ENCODE results near the gene HSPB8.
A peak's percentile ranks its signal among the peaks of the same experiment; 100 is the strongest.

The HSPB8 gene

GRCh38 chr12:119183942-119184695 lies 5.4 kb downstream of the HSPB8 start:
- Histone ChIP-seq H2BK15ac (ENCODE audit: low read depth, poor library complexity, severe bottlenecking) (no peak overlapping the region), H2AFZ (ENCODE audit: low read depth, low read length) (no peak overlapping the region), H3K27me3 (ENCODE audit: control insufficient read depth in 1 of 2, insufficient read depth in 1 of 2, low read length in 2 of 2) (no peaks in the 10 kb centered on the region), H3K14ac (ENCODE audit: low read length in 2 of 2) (no peak overlapping the region), H3K9ac (ENCODE audit: low read length) (peak overlapping the region; percentile 55), H3K4me3 (ENCODE audit: insufficient read depth in 1 of 2, low read depth in 1 of 2, low read length in 2 of 2) (no peak overlapping the region), H3K18ac (ENCODE audit: low read depth in 1 of 2, low read length in 2 of 2) (no peak overlapping the region), H2BK12ac (ENCODE audit: low read length in 2 of 2) (no peak overlapping the region), H3K4me2 (ENCODE audit: low read length, poor library complexity, severe bottlenecking) (no peak overlapping the region), H3K4ac (ENCODE audit: low read depth in 1 of 2, low read length in 2 of 2) (no peak overlapping the region), H3K4me1 (ENCODE audit: control insufficient read depth, insufficient read depth, low read depth, low read length) (peaks cover 19% of the 10 kb centered on the region), H3K9me3 (ENCODE audit: control insufficient read depth, low read length) (no peaks in the 10 kb centered on the region), H3K79me1 (replicated peaks; ENCODE audit: low read length, poor library complexity, severe bottlenecking) (peaks cover 16% of the 10 kb centered on the region), H3K36me3 (ENCODE audit: control insufficient read depth in 1 of 2, insufficient read depth in 2 of 2, low read depth in 1 of 2, low read length in 2 of 2) (peaks cover 25 to 30% of the 10 kb centered on the region in 2 experiments), H4K8ac (ENCODE audit: low read length) (no peak overlapping the region), H2BK120ac (ENCODE audit: low read depth, low read length) (no peak overlapping the region), H3K23ac (ENCODE audit: low read length in 2 of 2) (no peak overlapping the region), H3K27ac (ENCODE audit: low read length, poor library complexity, severe bottlenecking) (peak overlapping the region; percentile 32), H2AK5ac (ENCODE audit: low read length, severe bottlenecking) (peak overlapping the region; percentile 83), H2BK5ac (ENCODE audit: low read depth, low read length, poor library complexity, severe bottlenecking) (no peak overlapping the region), H4K91ac (ENCODE audit: low read length) (no peak overlapping the region)
- 79% methylated on average over 7 of the region's 9 CpGs for WGBS
- no peak for DNase-seq

GRCh38 chr12:119195256-119195655 lies 16.5 kb downstream of the HSPB8 start:
- DNase-seq: no peak
- peaks cover 27 to 48% of the 10 kb centered on the region in 2 experiments for H3K36me3 ChIP-seq (ENCODE audit: control insufficient read depth in 1 of 2, insufficient read depth in 2 of 2, low read depth in 1 of 2, low read length in 2 of 2)
- H3K18ac ChIP-seq (ENCODE audit: low read depth in 1 of 2, low read length in 2 of 2): no peak overlapping the region
- no peak overlapping the region for H3K14ac ChIP-seq (ENCODE audit: low read length in 2 of 2)
- no peak overlapping the region for H2BK5ac ChIP-seq (ENCODE audit: low read depth, low read length, poor library complexity, severe bottlenecking)
- H2BK15ac ChIP-seq (ENCODE audit: low read depth, poor library complexity, severe bottlenecking): no peak overlapping the region
- H3K27ac ChIP-seq (ENCODE audit: low read length, poor library complexity, severe bottlenecking): no peak overlapping the region
- H4K8ac ChIP-seq (ENCODE audit: low read length): no peak overlapping the region
- H3K9me3 ChIP-seq (ENCODE audit: control insufficient read depth, low read length): no peaks in the 10 kb centered on the region
- H3K23ac ChIP-seq (ENCODE audit: low read length in 2 of 2): no peak overlapping the region
- H4K91ac ChIP-seq (ENCODE audit: low read length): no peak overlapping the region
- H3K4me3 ChIP-seq (ENCODE audit: insufficient read depth in 1 of 2, low read depth in 1 of 2, low read length in 2 of 2): no peak overlapping the region
- 98% methylated on average over 16 of the region's 16 CpGs for WGBS
- no peak overlapping the region for H2AK5ac ChIP-seq (ENCODE audit: low read length, severe bottlenecking)
- no peak overlapping the region for H2BK120ac ChIP-seq (ENCODE audit: low read depth, low read length)
- peaks cover 1% of the 10 kb centered on the region for H3K79me1 ChIP-seq (replicated peaks; ENCODE audit: low read length, poor library complexity, severe bottlenecking)
- no peak overlapping the region for H2BK12ac ChIP-seq (ENCODE audit: low read length in 2 of 2)
- no peak overlapping the region for H3K9ac ChIP-seq (ENCODE audit: low read length)
- H3K27me3 ChIP-seq (ENCODE audit: control insufficient read depth in 1 of 2, insufficient read depth in 1 of 2, low read length in 2 of 2): no peaks in the 10 kb centered on the region
- no peaks in the 10 kb centered on the region for H3K4me1 ChIP-seq (ENCODE audit: control insufficient read depth, insufficient read depth, low read depth, low read length)
- no peak overlapping the region for H3K4ac ChIP-seq (ENCODE audit: low read depth in 1 of 2, low read length in 2 of 2)
- no peak overlapping the region for H3K4me2 ChIP-seq (ENCODE audit: low read length, poor library complexity, severe bottlenecking)
- no peak overlapping the region for H2AFZ ChIP-seq (ENCODE audit: low read depth, low read length)

GRCh38 chr12:119198440-119198839 lies 19.7 kb downstream of the HSPB8 start:
- Histone ChIP-seq H3K27ac (ENCODE audit: low read length, poor library complexity, severe bottlenecking) (no peak overlapping the region), H3K4me1 (ENCODE audit: control insufficient read depth, insufficient read depth, low read depth, low read length) (no peaks in the 10 kb centered on the region), H4K8ac (ENCODE audit: low read length) (no peak overlapping the region), H3K9ac (ENCODE audit: low read length) (no peak overlapping the region), H3K4me3 (ENCODE audit: insufficient read depth in 1 of 2, low read depth in 1 of 2, low read length in 2 of 2) (no peak overlapping the region), H3K36me3 (ENCODE audit: control insufficient read depth in 1 of 2, insufficient read depth in 2 of 2, low read depth in 1 of 2, low read length in 2 of 2) (peaks cover 22 to 24% of the 10 kb centered on the region in 2 experiments), H2AK5ac (ENCODE audit: low read length, severe bottlenecking) (no peak overlapping the region), H3K18ac (ENCODE audit: low read depth in 1 of 2, low read length in 2 of 2) (no peak overlapping the region), H4K91ac (ENCODE audit: low read length) (no peak overlapping the region), H2BK120ac (ENCODE audit: low read depth, low read length) (no peak overlapping the region), H3K4me2 (ENCODE audit: low read length, poor library complexity, severe bottlenecking) (no peak overlapping the region), H3K79me1 (replicated peaks; ENCODE audit: low read length, poor library complexity, severe bottlenecking) (peaks cover 1% of the 10 kb centered on the region), H3K27me3 (ENCODE audit: control insufficient read depth in 1 of 2, insufficient read depth in 1 of 2, low read length in 2 of 2) (no peaks in the 10 kb centered on the region), H3K23ac (ENCODE audit: low read length in 2 of 2) (no peak overlapping the region), H3K14ac (ENCODE audit: low read length in 2 of 2) (no peak overlapping the region), H2AFZ (ENCODE audit: low read depth, low read length) (no peak overlapping the region), H2BK15ac (ENCODE audit: low read depth, poor library complexity, severe bottlenecking) (no peak overlapping the region), H2BK12ac (ENCODE audit: low read length in 2 of 2) (no peak overlapping the region), H2BK5ac (ENCODE audit: low read depth, low read length, poor library complexity, severe bottlenecking) (no peak overlapping the region), H3K9me3 (ENCODE audit: control insufficient read depth, low read length) (no peaks in the 10 kb centered on the region), H3K4ac (ENCODE audit: low read depth in 1 of 2, low read length in 2 of 2) (no peak overlapping the region)
- no peak for DNase-seq
- WGBS: 99% methylated on average over 2 of the region's 2 CpGs

GRCh38 chr12:119200601-119201000 lies 21.9 kb downstream of the HSPB8 start:
- no peak overlapping the region for H2BK5ac ChIP-seq (ENCODE audit: low read depth, low read length, poor library complexity, severe bottlenecking)
- H4K8ac ChIP-seq (ENCODE audit: low read length): no peak overlapping the region
- WGBS: 83% methylated on average over 3 of the region's 4 CpGs
- no peaks in the 10 kb centered on the region for H3K4me1 ChIP-seq (ENCODE audit: control insufficient read depth, insufficient read depth, low read depth, low read length)
- H3K4me2 ChIP-seq (ENCODE audit: low read length, poor library complexity, severe bottlenecking): no peak overlapping the region
- no peaks in the 10 kb centered on the region for H3K9me3 ChIP-seq (ENCODE audit: control insufficient read depth, low read length)
- no peak overlapping the region for H3K14ac ChIP-seq (ENCODE audit: low read length in 2 of 2)
- H3K9ac ChIP-seq (ENCODE audit: low read length): no peak overlapping the region
- no peak overlapping the region for H2BK12ac ChIP-seq (ENCODE audit: low read length in 2 of 2)
- H3K27me3 ChIP-seq (ENCODE audit: control insufficient read depth in 1 of 2, insufficient read depth in 1 of 2, low read length in 2 of 2): no peaks in the 10 kb centered on the region
- H3K4ac ChIP-seq (ENCODE audit: low read depth in 1 of 2, low read length in 2 of 2): no peak overlapping the region
- H2AK5ac ChIP-seq (ENCODE audit: low read length, severe bottlenecking): no peak overlapping the region
- no peak overlapping the region for H2BK120ac ChIP-seq (ENCODE audit: low read depth, low read length)
- H2AFZ ChIP-seq (ENCODE audit: low read depth, low read length): no peak overlapping the region
- no peak overlapping the region for H3K4me3 ChIP-seq (ENCODE audit: insufficient read depth in 1 of 2, low read depth in 1 of 2, low read length in 2 of 2)
- peaks cover 5 to 6% of the 10 kb centered on the region in 2 experiments for H3K36me3 ChIP-seq (ENCODE audit: control insufficient read depth in 1 of 2, insufficient read depth in 2 of 2, low read depth in 1 of 2, low read length in 2 of 2)
- no peak overlapping the region for H2BK15ac ChIP-seq (ENCODE audit: low read depth, poor library complexity, severe bottlenecking)
- no peak overlapping the region for H3K18ac ChIP-seq (ENCODE audit: low read depth in 1 of 2, low read length in 2 of 2)
- no peak overlapping the region for H4K91ac ChIP-seq (ENCODE audit: low read length)
- no peaks in the 10 kb centered on the region for H3K79me1 ChIP-seq (replicated peaks; ENCODE audit: low read length, poor library complexity, severe bottlenecking)
- DNase-seq: no peak
- no peak overlapping the region for H3K27ac ChIP-seq (ENCODE audit: low read length, poor library complexity, severe bottlenecking)
- H3K23ac ChIP-seq (ENCODE audit: low read length in 2 of 2): no peak overlapping the region

Measured in mesenchymal stem cell (in vitro differentiated cells and primary cell).